ENCODE results near the gene DAD1. TPM values are rescaled to one million over a fixed set of nuclear protein-coding genes. Genes with fewer than 3 reads are reported as not detected.

DAD1 gene
- total RNA-seq, 1 donor: 369 TPM

DNA sequence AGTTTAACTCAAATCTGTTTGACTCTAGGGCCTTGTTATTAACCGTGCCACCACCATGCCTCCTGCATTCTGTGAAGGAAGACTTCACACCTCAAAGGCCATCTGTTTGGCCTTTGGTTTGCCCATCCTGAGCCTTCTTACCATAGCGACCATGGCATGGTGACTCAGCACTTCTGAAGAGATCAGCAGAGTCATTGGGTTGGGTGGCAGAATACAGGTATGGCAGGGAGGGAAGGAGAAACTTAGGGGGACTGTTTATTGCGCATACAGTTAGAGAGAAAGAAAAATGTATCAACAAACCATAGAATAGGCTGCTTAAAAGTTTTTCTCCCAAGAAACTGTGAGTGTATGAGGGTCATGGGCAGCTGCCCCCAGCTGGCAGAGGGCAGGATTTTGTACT, 49.2 kb downstream of the DAD1 start:
- no peak for DNase-seq (ENCODE audit: low read depth)
- TF ChIP-seq, protein P1, sequence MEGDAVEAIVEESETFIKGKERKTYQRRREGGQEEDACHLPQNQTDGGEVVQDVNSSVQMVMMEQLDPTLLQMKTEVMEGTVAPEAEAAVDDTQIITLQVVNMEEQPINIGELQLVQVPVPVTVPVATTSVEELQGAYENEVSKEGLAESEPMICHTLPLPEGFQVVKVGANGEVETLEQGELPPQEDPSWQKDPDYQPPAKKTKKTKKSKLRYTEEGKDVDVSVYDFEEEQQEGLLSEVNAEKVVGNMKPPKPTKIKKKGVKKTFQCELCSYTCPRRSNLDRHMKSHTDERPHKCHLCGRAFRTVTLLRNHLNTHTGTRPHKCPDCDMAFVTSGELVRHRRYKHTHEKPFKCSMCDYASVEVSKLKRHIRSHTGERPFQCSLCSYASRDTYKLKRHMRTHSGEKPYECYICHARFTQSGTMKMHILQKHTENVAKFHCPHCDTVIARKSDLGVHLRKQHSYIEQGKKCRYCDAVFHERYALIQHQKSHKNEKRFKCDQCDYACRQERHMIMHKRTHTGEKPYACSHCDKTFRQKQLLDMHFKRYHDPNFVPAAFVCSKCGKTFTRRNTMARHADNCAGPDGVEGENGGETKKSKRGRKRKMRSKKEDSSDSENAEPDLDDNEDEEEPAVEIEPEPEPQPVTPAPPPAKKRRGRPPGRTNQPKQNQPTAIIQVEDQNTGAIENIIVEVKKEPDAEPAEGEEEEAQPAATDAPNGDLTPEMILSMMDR (IDR thresholded peaks at IDR 0.05; ENCODE audit: insufficient read depth, low read depth, low read length): no peak
- no peak overlapping the region for H3K4me3 ChIP-seq (ENCODE audit: low read depth, low read length)

- TF ChIP-seq, protein P1 (IDR thresholded peaks at IDR 0.05; ENCODE audit: insufficient read depth, low read depth, low read length): no peak
- no peak for DNase-seq (ENCODE audit: low read depth)
- H3K4me3 ChIP-seq (ENCODE audit: low read depth, low read length): no peak overlapping the region
These were observed 50.3 kb downstream of the DAD1 start for GRCh38 chr14:22538671-22539228.

DNA sequence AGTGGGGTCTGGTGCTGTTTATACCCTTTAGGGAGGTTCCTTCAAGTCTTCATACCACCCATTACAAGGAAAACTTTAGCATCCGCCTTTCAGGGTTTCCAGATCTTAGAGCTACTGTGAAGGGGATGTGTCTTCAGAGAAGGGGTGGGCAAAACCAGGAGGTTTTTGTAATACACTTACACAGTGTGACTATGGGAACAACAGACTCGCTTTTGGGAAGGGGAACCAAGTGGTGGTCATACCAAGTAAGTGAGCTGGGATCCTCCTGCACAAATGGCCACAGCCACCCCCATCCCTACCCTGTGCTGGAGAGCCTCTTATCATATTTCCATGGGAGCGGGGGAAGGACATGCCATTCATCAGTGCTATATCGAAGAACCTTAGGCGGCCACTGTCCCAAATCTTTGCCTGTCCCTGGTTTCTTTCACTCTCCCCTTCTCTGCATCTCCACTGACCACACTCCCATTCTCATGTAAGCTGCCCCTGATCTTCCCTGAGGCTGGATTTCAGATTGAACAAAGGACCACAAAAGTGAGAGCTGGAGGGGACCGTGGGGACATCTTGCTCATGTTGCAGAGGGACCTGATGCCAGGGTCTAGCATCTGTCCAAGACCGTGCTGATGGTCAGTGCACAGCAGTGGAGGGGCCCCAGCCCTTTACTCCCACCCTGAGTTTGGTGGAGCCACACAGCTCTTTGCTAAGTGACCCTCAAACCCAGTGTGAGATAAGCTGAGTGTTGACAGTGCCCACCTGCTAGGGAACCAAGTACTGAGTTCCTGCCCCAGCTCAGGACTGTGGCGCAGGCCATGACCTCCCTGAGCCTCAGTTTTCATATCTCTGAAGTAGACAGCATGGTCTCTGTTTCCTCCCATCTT, 51.4 kb downstream of the DAD1 start:
- H3K4me3 ChIP-seq (ENCODE audit: low read depth, low read length): no peak overlapping the region
- DNase-seq (ENCODE audit: low read depth): no peak
- TF ChIP-seq, protein P1 (IDR thresholded peaks at IDR 0.05; ENCODE audit: insufficient read depth, low read depth, low read length): no peak

GRCh38 chr14:22536853-22537338, 52.1 kb downstream of the DAD1 start:
- TF ChIP-seq, protein P1 (IDR thresholded peaks at IDR 0.05; ENCODE audit: insufficient read depth, low read depth, low read length): no peak
- DNase-seq (ENCODE audit: low read depth): peak; percentile 94

DNA sequence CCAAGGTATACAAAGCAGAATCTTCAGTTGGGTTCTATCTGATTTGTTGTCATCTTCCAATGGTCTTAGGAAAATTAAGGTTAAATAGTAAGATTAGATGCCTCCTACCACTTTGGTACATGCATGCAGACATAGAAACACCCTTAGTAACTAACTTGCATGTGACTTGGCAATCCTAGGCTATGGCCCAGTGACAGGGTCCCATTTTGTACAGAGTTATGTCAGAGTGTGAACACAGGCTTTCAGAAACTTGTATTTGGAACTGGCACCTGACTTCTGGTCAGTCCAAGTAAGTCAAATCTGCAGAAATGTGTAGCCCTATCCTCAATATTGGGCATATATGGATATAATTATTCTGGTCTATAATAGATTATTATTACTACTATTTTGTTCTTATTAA, 53.1 kb downstream of the DAD1 start:
- TF ChIP-seq, protein P1 (IDR thresholded peaks at IDR 0.05; ENCODE audit: insufficient read depth, low read depth, low read length): no peak
- no peak for DNase-seq (ENCODE audit: low read depth)
- H3K4me3 ChIP-seq (ENCODE audit: low read depth, low read length): no peak overlapping the region

More at GRCh38 chr14:22536853-22537338, 52.1 kb downstream of the DAD1 start:
- H3K4me3 ChIP-seq (ENCODE audit: low read depth, low read length): no peak overlapping the region

- no peak for DNase-seq (ENCODE audit: low read depth)
- H3K4me3 ChIP-seq (ENCODE audit: low read depth, low read length): no peak overlapping the region
- TF ChIP-seq, protein P1 (IDR thresholded peaks at IDR 0.05; ENCODE audit: insufficient read depth, low read depth, low read length): no peak
These were observed 53.9 kb downstream of the DAD1 start for GRCh38 chr14:22535126-22535525.

Data from fibroblast of villous mesenchyme (primary cell).